Loucy (cell line): ENCODE measurements around the gene ABCA9.
"Not testable (repeated sequence)": the region's sequence is repeated elsewhere in the genome, so short reads cannot be mapped to it uniquely, and the experiment has no call there.

Experiments
- EZH2phosphoT487 ChIP-seq: fragments of 200-600 bp; IDR thresholded peaks from 2 replicates; pipeline ENCODE4 v1.6.1; 2018; ENCODE audit warnings: antibody characterized with exemption, mild to moderate bottlenecking, moderate library complexity, borderline replicate concordance
- TF ChIP-seq, protein P1 (sequence below): fragments of 200-600 bp; sonication (generic); conservative IDR thresholded peaks from 2 replicates; pipeline ENCODE4 v1.5.1; 2014; ENCODE audit warnings: mild to moderate bottlenecking, antibody characterized with exemption, low read length

DNA sequence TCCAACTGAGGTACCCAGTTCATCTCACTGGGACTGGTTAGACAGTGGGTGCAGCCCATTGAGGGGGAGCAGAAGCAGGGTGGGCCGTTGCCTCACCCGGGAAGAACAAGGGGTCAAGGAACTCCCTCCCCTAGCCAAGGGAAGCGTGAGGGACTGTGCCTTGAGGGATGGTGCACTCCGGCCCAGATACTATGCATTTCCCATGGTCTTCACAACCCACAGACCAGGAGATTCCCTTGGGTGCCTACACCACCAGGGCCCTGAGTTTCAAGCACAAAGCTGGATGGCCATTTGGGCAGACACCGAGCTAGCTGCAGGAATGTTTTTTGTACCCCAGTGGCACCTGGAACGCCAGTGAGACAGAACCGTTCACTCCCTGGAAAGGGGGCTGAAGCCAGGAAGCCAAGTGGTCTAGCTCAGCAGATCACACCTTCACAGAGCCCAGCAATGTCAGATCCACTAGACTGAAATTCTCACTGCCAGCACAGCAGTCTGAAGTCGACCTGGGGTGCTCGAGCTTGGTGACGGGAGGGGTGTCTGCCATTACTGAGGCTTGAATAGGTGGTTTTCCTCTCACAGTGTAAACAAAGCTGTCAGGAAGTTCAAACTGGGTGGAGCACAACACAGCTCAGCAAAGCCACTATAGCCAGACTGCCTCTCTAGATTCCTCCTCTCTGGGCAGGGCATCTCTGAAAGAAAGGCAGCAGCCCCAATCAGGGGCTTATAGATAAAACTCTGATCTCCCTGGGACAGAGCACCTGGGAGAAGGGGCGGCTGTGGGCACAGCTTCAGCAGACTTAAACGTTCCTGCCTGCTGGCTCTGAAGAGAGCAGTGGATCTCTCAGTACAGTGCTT is 9.9 kb upstream of the ABCA9 start:
- TF ChIP-seq, protein P1, sequence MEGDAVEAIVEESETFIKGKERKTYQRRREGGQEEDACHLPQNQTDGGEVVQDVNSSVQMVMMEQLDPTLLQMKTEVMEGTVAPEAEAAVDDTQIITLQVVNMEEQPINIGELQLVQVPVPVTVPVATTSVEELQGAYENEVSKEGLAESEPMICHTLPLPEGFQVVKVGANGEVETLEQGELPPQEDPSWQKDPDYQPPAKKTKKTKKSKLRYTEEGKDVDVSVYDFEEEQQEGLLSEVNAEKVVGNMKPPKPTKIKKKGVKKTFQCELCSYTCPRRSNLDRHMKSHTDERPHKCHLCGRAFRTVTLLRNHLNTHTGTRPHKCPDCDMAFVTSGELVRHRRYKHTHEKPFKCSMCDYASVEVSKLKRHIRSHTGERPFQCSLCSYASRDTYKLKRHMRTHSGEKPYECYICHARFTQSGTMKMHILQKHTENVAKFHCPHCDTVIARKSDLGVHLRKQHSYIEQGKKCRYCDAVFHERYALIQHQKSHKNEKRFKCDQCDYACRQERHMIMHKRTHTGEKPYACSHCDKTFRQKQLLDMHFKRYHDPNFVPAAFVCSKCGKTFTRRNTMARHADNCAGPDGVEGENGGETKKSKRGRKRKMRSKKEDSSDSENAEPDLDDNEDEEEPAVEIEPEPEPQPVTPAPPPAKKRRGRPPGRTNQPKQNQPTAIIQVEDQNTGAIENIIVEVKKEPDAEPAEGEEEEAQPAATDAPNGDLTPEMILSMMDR: not testable (repeated sequence)
- TF ChIP-seq EZH2phosphoT487: not testable (repeated sequence)
